ENCODE results near the gene OTOF. TPM values are rescaled to one million over a fixed set of nuclear protein-coding genes. Genes with fewer than 3 reads are reported as not detected.

OTOF gene
- total and polyA plus RNA-seq, 2 experiments from 2014 or later: 0.38 to 0.43 TPM

- Histone ChIP-seq H3K27ac (no peak overlapping the region), H3K4me2 (ENCODE audit: unreplicated experiment) (no peak overlapping the region)
- TF ChIP-seq EZH2 (IDR thresholded peaks at IDR 0.05; ENCODE audit: insufficient read depth, poor library complexity, severe bottlenecking): no peak
- TF ChIP-seq EZH2phosphoT487 (IDR thresholded peaks at IDR 0.05; ENCODE audit: insufficient read depth, low read depth): no peak
Measured at GRCh38 chr2:26466662-26467310, 11.1 kb downstream of the OTOF start.

GRCh38 chr2:26465981-26466471 is 11.9 kb downstream of the OTOF start:
- no peak overlapping the region for H3K27ac ChIP-seq
- no peaks in the 10 kb centered on the region for H3K27me3 ChIP-seq (replicated peaks; ENCODE audit: insufficient read depth)
- no peak overlapping the region for H3K4me2 ChIP-seq (ENCODE audit: unreplicated experiment)
- H3F3A ChIP-seq (ENCODE audit: insufficient read depth): no peaks in the 10 kb centered on the region; the same call in 1 of the 2 replicates
- no peak overlapping the region for H3K9ac ChIP-seq
- H3K4me1 ChIP-seq (ENCODE audit: insufficient read depth): peaks cover 10% of the 10 kb centered on the region
- no peaks in the 10 kb centered on the region for H3K36me3 ChIP-seq (ENCODE audit: low read depth)
- WGBS, 2 experiments (ENCODE audit: low coverage in 1 of 2, low lambda C conversion rate in 2 of 2, missing lambda C conversion rate in 2 of 2): 86 to 89% methylated on average over 10 of the region's 10 CpGs
- in situ Hi-C loops (cut with MboI): no loop called here
- no peak overlapping the region for H2AFZ ChIP-seq
- TF ChIP-seq EZH2 (IDR thresholded peaks at IDR 0.05; ENCODE audit: insufficient read depth, poor library complexity, severe bottlenecking) (no peak), EZH2phosphoT487 (IDR thresholded peaks at IDR 0.05; ENCODE audit: insufficient read depth, low read depth) (no peak)
- no peaks in the 10 kb centered on the region for H3K9me3 ChIP-seq (ENCODE audit: low read depth)
- no peaks in the 10 kb centered on the region for H3K79me2 ChIP-seq (ENCODE audit: insufficient read depth)
- no peak overlapping the region for H3K4me3 ChIP-seq
- H4K20me1 ChIP-seq (ENCODE audit: insufficient read depth): no peaks in the 10 kb centered on the region
- no peaks in the 10 kb centered on the region for H3K9me2 ChIP-seq (ENCODE audit: insufficient read depth)
- no peak for DNase-seq

More at GRCh38 chr2:26466662-26467310, 11.1 kb downstream of the OTOF start:
- in situ Hi-C loops (cut with MboI): no loop called here
- H3K9me2 ChIP-seq (ENCODE audit: insufficient read depth): no peaks in the 10 kb centered on the region
- DNase-seq: no peak
- H3K9ac ChIP-seq: no peak overlapping the region
- WGBS, 2 experiments (ENCODE audit: low coverage in 1 of 2, low lambda C conversion rate in 2 of 2, missing lambda C conversion rate in 2 of 2): 75 to 76% methylated on average over 17 to 22 of the region's 22 CpGs
- H3K4me1 ChIP-seq (ENCODE audit: insufficient read depth): peaks cover 10% of the 10 kb centered on the region
- no peaks in the 10 kb centered on the region; the same call in 1 of the 2 replicates for H3F3A ChIP-seq (ENCODE audit: insufficient read depth)
- no peaks in the 10 kb centered on the region for H3K27me3 ChIP-seq (replicated peaks; ENCODE audit: insufficient read depth)
- H3K79me2 ChIP-seq (ENCODE audit: insufficient read depth): no peaks in the 10 kb centered on the region
- H2AFZ ChIP-seq: no peak overlapping the region
- H3K9me3 ChIP-seq (ENCODE audit: low read depth): no peaks in the 10 kb centered on the region
- no peaks in the 10 kb centered on the region for H4K20me1 ChIP-seq (ENCODE audit: insufficient read depth)
- no peaks in the 10 kb centered on the region for H3K36me3 ChIP-seq (ENCODE audit: low read depth)
- no peak overlapping the region for H3K4me3 ChIP-seq

DNA sequence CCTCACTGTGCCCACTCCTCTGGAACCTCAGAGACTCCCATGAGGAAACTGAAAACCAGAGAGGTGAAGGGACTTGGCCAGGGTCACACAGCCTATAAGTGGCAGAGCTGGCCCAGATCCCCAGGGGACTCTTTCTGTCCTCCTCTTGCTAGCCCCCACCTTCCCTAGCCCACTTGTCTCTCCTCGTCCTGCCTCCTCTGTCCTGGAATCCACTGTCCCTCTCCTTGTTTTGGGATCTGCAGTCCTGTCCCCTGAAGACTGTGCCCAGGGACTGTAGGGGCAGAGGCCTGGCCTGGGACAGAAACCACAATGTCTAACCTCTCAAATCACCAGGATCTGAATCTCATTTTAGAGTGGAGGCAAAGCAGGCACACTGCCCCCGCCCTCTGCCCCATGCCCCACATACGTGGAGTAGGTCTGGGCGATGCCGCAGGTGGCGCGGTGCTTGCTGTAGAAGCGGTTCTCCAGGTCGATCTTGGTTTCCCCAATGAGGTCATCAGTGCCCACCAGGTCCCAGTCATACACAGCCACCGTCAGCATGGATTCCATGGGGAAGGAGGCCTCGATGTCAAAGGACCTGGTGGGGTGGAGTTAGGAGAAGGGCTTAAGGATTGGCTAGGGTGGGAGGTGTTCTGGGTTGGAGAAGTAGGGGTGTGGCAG is 12.5 kb downstream of the OTOF start:
- no peak for DNase-seq
- Histone ChIP-seq H3K9me3 (ENCODE audit: low read depth) (no peaks in the 10 kb centered on the region), H3K4me3 (no peak overlapping the region), H2AFZ (no peak overlapping the region), H3K27me3 (replicated peaks; ENCODE audit: insufficient read depth) (no peaks in the 10 kb centered on the region), H3K9ac (no peak overlapping the region), H3K9me2 (ENCODE audit: insufficient read depth) (no peaks in the 10 kb centered on the region), H3K4me2 (ENCODE audit: unreplicated experiment) (no peak overlapping the region), H3K4me1 (ENCODE audit: insufficient read depth) (peaks cover 10% of the 10 kb centered on the region), H3F3A (ENCODE audit: insufficient read depth) (no peaks in the 10 kb centered on the region; the same call in 1 of the 2 replicates), H3K36me3 (ENCODE audit: low read depth) (no peaks in the 10 kb centered on the region), H4K20me1 (ENCODE audit: insufficient read depth) (no peaks in the 10 kb centered on the region), H3K27ac (no peak overlapping the region), H3K79me2 (ENCODE audit: insufficient read depth) (no peaks in the 10 kb centered on the region)
- WGBS, 2 experiments (ENCODE audit: low coverage in 1 of 2, low lambda C conversion rate in 2 of 2, missing lambda C conversion rate in 2 of 2): 78 to 82% methylated on average over 11 of the region's 11 CpGs
- no peak for TF ChIP-seq EZH2 (IDR thresholded peaks at IDR 0.05; ENCODE audit: insufficient read depth, poor library complexity, severe bottlenecking)
- no peak for TF ChIP-seq EZH2phosphoT487 (IDR thresholded peaks at IDR 0.05; ENCODE audit: insufficient read depth, low read depth)
- in situ Hi-C loops (cut with MboI): no loop called here

DNA sequence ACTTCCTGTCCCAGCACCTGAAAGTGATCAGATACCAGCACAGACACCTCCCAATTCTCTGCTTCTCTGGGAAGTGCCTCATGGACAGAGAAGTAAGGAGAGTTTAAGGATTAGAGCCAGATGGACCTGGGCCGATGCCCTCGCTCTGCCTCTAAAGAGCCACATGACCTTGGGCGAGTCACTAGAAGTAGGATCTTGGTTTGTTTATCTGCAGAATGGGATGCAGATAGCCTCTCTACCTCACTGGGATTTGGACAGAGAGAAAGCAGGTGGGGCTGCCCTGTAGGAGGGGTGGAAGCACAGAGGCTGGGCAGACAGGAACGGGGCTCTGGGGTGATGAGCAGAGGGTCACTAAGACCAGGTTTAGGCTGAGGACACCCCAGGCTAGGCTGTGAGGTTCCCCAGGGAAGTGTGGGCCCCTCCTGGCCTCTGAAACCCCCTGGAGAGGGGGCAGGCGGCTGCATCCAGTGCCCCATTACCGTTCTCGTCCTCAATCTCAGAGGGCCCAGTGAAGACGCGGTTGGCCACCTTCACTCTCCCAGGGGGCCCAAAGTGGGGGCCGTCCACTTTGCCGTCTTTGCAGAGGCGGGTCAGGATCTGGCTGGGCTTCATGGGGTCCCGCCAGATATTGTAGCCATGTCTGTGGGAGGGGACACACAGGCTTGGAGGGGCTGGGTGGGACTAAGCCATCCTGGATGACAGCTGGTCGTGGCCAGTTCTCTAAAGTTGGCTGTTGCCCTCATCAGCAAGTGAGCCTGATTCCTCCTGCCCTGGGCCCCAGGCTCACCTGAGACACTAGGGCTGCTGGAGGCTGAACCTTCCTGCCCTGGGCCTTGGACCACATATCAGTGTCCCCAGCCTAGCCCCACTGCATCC is 13.3 kb downstream of the OTOF start:
- in situ Hi-C loops (cut with MboI): no loop called here
- DNase-seq: no peak
- Histone ChIP-seq H3K27ac (no peak overlapping the region), H3K79me2 (ENCODE audit: insufficient read depth) (no peaks in the 10 kb centered on the region), H3K4me1 (ENCODE audit: insufficient read depth) (peaks cover 10% of the 10 kb centered on the region), H3K9me3 (ENCODE audit: low read depth) (no peaks in the 10 kb centered on the region), H3K4me3 (no peak overlapping the region), H3F3A (ENCODE audit: insufficient read depth) (no peaks in the 10 kb centered on the region; the same call in 1 of the 2 replicates), H3K27me3 (replicated peaks; ENCODE audit: insufficient read depth) (no peaks in the 10 kb centered on the region), H3K4me2 (ENCODE audit: unreplicated experiment) (no peak overlapping the region), H3K9me2 (ENCODE audit: insufficient read depth) (no peaks in the 10 kb centered on the region), H4K20me1 (ENCODE audit: insufficient read depth) (no peaks in the 10 kb centered on the region), H3K36me3 (ENCODE audit: low read depth) (no peaks in the 10 kb centered on the region), H2AFZ (no peak overlapping the region), H3K9ac (no peak overlapping the region)
- no peak for TF ChIP-seq EZH2 (IDR thresholded peaks at IDR 0.05; ENCODE audit: insufficient read depth, poor library complexity, severe bottlenecking)
- no peak for TF ChIP-seq EZH2phosphoT487 (IDR thresholded peaks at IDR 0.05; ENCODE audit: insufficient read depth, low read depth)
- WGBS, 2 experiments (ENCODE audit: low coverage in 1 of 2, low lambda C conversion rate in 2 of 2, missing lambda C conversion rate in 2 of 2): 66 to 67% methylated on average over 14 of the region's 14 CpGs
